ENCODE data around the gene IMPDH2. TPM values are rescaled to one million over a fixed set of nuclear protein-coding genes. Genes with fewer than 3 reads are reported as not detected.

The IMPDH2 gene
- total and polyA plus RNA-seq, 2 experiments from 2014 or later: 121 to 210 TPM

- Histone ChIP-seq H3K9me3 (ENCODE audit: low read depth) (no peaks in the 10 kb centered on the region), H2AFZ (no peak overlapping the region), H3K9me2 (ENCODE audit: insufficient read depth) (no peaks in the 10 kb centered on the region), H3K27me3 (replicated peaks; ENCODE audit: insufficient read depth) (no peaks in the 10 kb centered on the region), H3K36me3 (ENCODE audit: low read depth) (peaks cover 17% of the 10 kb centered on the region), H3K27ac (no peak overlapping the region), H3K79me2 (ENCODE audit: insufficient read depth) (peaks cover 19% of the 10 kb centered on the region), H3F3A (ENCODE audit: insufficient read depth) (peaks cover 36% of the 10 kb centered on the region), H3K4me3 (no peak overlapping the region), H3K9ac (no peak overlapping the region), H4K20me1 (ENCODE audit: insufficient read depth) (no peaks in the 10 kb centered on the region), H3K4me1 (ENCODE audit: insufficient read depth) (peaks cover 6% of the 10 kb centered on the region; the same call in 1 of the 2 replicates), H3K4me2 (ENCODE audit: unreplicated experiment) (no peak overlapping the region)
- in situ Hi-C loops (cut with MboI): no loop called here
- DNase-seq: no peak
- 80% methylated on average over 2 of the region's 2 CpGs for WGBS, 2 experiments (ENCODE audit: low coverage in 1 of 2, low lambda C conversion rate in 2 of 2, missing lambda C conversion rate in 2 of 2)
- no peak for TF ChIP-seq EZH2phosphoT487 (IDR thresholded peaks at IDR 0.05; ENCODE audit: insufficient read depth, low read depth)
- TF ChIP-seq EZH2 (IDR thresholded peaks at IDR 0.05; ENCODE audit: insufficient read depth, poor library complexity, severe bottlenecking): no peak
Measured at GRCh38 chr3:49034650-49035049, 5.5 kb upstream of the IMPDH2 start.

GRCh38 chr3:49032646-49033304 is 3.6 kb upstream of the IMPDH2 start:
- peak overlapping the region; percentile 21 for H3K27ac ChIP-seq
- TF ChIP-seq EZH2phosphoT487 (IDR thresholded peaks at IDR 0.05; ENCODE audit: insufficient read depth, low read depth): no peak
- no peak for TF ChIP-seq EZH2 (IDR thresholded peaks at IDR 0.05; ENCODE audit: insufficient read depth, poor library complexity, severe bottlenecking)
- no peak overlapping the region for H2AFZ ChIP-seq
- H3K9me2 ChIP-seq (ENCODE audit: insufficient read depth): no peaks in the 10 kb centered on the region
- no peak overlapping the region for H3K4me2 ChIP-seq (ENCODE audit: unreplicated experiment)
- peaks cover 19% of the 10 kb centered on the region for H3K36me3 ChIP-seq (ENCODE audit: low read depth)
- peaks cover 33% of the 10 kb centered on the region for H3K79me2 ChIP-seq (ENCODE audit: insufficient read depth)
- H3K4me1 ChIP-seq (ENCODE audit: insufficient read depth): peaks cover 14% of the 10 kb centered on the region
- H3K9ac ChIP-seq: no peak overlapping the region
- WGBS, 2 experiments (ENCODE audit: low coverage in 1 of 2, low lambda C conversion rate in 2 of 2, missing lambda C conversion rate in 2 of 2): 79 to 84% methylated on average over 6 of the region's 6 CpGs
- no peaks in the 10 kb centered on the region for H3K27me3 ChIP-seq (replicated peaks; ENCODE audit: insufficient read depth)
- peak; percentile 29 for DNase-seq
- H3K9me3 ChIP-seq (ENCODE audit: low read depth): no peaks in the 10 kb centered on the region
- H3F3A ChIP-seq (ENCODE audit: insufficient read depth): peaks cover 47% of the 10 kb centered on the region
- H4K20me1 ChIP-seq (ENCODE audit: insufficient read depth): no peaks in the 10 kb centered on the region
- H3K4me3 ChIP-seq: no peak overlapping the region
- in situ Hi-C loops (cut with MboI): no loop called here

- peaks cover 48% of the 10 kb centered on the region for H3K79me2 ChIP-seq (ENCODE audit: insufficient read depth)
- no peak overlapping the region for H3K9ac ChIP-seq
- H4K20me1 ChIP-seq (ENCODE audit: insufficient read depth): no peaks in the 10 kb centered on the region
- no peak for DNase-seq
- H3K4me1 ChIP-seq (ENCODE audit: insufficient read depth): peaks cover 22% of the 10 kb centered on the region
- no peaks in the 10 kb centered on the region for H3K9me3 ChIP-seq (ENCODE audit: low read depth)
- H3K27ac ChIP-seq: peak overlapping the region; percentile 73; the same call in 1 of the 2 replicates
- in situ Hi-C loops (cut with MboI): no loop called here
- TF ChIP-seq EZH2 (IDR thresholded peaks at IDR 0.05; ENCODE audit: insufficient read depth, poor library complexity, severe bottlenecking) (no peak), EZH2phosphoT487 (IDR thresholded peaks at IDR 0.05; ENCODE audit: insufficient read depth, low read depth) (no peak)
- no peak overlapping the region for H3K4me3 ChIP-seq
- 93 to 94% methylated on average over 6 of the region's 6 CpGs for WGBS, 2 experiments (ENCODE audit: low coverage in 1 of 2, low lambda C conversion rate in 2 of 2, missing lambda C conversion rate in 2 of 2)
- H3K27me3 ChIP-seq (replicated peaks; ENCODE audit: insufficient read depth): no peaks in the 10 kb centered on the region
- no peaks in the 10 kb centered on the region for H3K9me2 ChIP-seq (ENCODE audit: insufficient read depth)
- no peak overlapping the region for H2AFZ ChIP-seq
- H3K36me3 ChIP-seq (ENCODE audit: low read depth): peaks cover 19% of the 10 kb centered on the region
- no peak overlapping the region for H3K4me2 ChIP-seq (ENCODE audit: unreplicated experiment)
- H3F3A ChIP-seq (ENCODE audit: insufficient read depth): peaks cover 62% of the 10 kb centered on the region
Measured at GRCh38 chr3:49030321-49030720, 1.1 kb upstream of the IMPDH2 start.

- WGBS, 2 experiments (ENCODE audit: low coverage in 1 of 2, low lambda C conversion rate in 2 of 2, missing lambda C conversion rate in 2 of 2): 1% methylated on average over 7 of the region's 7 CpGs
- peak overlapping the region; percentile 63 for H2AFZ ChIP-seq
Measured at GRCh38 chr3:49029563-49029884, 326 bp upstream of the IMPDH2 start.

More at GRCh38 chr3:49029563-49029884, 326 bp upstream of the IMPDH2 start:
- H3K4me1 ChIP-seq (ENCODE audit: insufficient read depth): peaks cover 22% of the 10 kb centered on the region
- no peaks in the 10 kb centered on the region for H3K27me3 ChIP-seq (replicated peaks; ENCODE audit: insufficient read depth)
- peak overlapping the region; percentile 95 for H3K4me3 ChIP-seq
- DNase-seq: no peak
- no peaks in the 10 kb centered on the region for H4K20me1 ChIP-seq (ENCODE audit: insufficient read depth)
- H3F3A ChIP-seq (ENCODE audit: insufficient read depth): peaks cover 70% of the 10 kb centered on the region
- H3K9ac ChIP-seq: peak overlapping the region; percentile 95
- peak overlapping the region; percentile 73 for H3K27ac ChIP-seq
- no peaks in the 10 kb centered on the region for H3K9me2 ChIP-seq (ENCODE audit: insufficient read depth)
- TF ChIP-seq EZH2 (IDR thresholded peaks at IDR 0.05; ENCODE audit: insufficient read depth, poor library complexity, severe bottlenecking): no peak
- TF ChIP-seq EZH2phosphoT487 (IDR thresholded peaks at IDR 0.05; ENCODE audit: insufficient read depth, low read depth): no peak
- H3K79me2 ChIP-seq (ENCODE audit: insufficient read depth): peaks cover 48% of the 10 kb centered on the region
- peak overlapping the region; percentile 98 for H3K4me2 ChIP-seq (ENCODE audit: unreplicated experiment)
- H3K36me3 ChIP-seq (ENCODE audit: low read depth): peaks cover 27% of the 10 kb centered on the region
- H3K9me3 ChIP-seq (ENCODE audit: low read depth): no peaks in the 10 kb centered on the region
- in situ Hi-C loops (cut with MboI): no loop called here
